Activated CD8-positive, alpha-beta memory T cell treated with anti-CD3 and anti-CD28 coated beads, Interleukin-2, amount 50 U/mL, for 24 hours (primary cell): ENCODE results near the gene NIPAL4.

Experiments
- DNase-seq: peaks from one replicate; pipeline ENCODE4 v3.0.0-alpha.2; 2020; ENCODE audit errors: extremely low read depth

Gene NIPAL4

DNA sequence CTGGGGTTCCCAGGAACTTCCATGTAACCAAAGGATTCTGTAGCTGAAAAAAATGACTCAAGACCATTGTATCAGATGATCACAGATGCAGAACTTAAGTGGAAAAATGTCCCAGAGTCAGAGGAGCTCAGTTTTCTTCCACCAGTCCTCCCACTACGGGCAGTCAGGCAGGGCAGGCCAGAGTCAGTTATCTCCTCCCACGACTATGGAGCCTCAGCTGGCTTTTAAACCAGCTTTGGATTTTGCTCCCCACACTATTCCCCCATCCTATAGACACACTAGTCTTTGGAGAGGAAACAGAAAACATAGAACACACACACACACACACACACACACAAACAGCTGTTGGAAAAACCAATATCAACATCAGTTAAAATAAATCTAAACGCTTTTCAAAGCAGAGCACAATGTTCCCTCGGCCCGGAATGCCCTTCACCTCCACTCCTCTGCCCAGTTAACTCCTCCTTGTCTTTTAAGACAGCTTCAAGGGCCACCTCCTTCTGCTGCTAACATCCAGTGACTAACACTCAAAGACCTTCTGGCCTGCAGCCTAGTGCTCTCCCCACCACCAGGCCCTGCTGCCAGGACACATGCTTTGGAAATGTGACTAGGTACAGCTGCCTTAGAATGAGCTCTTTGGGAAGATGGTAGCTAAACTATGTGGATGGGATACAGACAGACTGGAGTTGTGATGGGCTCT, 56.8 kb downstream of the NIPAL4 start:
- no peak for DNase-seq

DNA sequence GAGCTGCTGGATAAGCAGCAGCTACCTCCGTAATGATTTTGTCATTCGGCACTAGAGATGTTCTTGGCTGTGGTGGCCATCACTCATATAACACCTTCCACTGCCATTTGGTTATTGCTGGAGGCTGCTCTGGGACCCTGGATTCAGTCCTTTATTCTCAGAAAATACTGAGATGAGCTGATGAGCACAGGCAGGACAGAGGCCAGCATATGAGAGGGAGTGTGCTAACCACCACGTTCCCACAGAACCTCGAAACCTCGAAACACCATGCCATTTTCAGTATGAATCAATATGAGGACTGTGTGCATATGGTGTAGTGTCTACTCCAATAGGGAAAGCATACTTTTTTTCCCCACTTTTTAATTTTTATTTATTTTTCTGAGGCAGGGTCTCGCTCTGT, 59.0 kb downstream of the NIPAL4 start:
- no peak for DNase-seq

DNA sequence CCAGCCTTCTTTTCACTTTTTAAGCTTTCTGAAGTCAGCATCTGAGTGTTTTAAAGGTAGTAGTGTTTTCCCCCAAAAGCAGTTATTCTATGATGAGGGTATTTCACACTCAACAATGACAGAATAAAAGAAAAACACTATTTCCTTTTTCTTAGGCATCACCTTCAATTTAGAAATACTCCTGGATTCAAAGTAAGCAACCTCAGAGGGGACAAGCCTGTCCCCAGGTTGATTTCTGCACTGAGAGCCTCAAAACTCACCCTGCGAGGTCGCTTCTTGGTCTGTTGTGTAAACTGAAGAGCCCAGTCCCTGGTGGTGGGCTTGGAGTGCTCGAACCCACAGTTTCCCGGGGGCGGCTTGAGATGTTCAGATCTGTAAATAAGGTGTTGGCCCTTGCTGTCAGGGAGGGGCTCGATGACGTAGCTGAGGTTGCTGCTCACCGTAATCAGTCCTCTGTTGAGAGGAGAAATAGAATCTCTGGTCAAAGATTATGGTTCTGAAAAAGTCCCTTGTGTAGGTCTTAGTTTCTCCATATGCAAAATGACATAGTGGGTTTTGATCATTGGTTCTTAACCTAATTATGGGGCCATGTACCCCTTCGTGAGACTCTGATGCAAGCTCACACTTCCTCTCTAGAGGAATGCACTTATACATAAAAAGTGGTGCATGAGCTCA, 59.7 kb downstream of the NIPAL4 start:
- no peak for DNase-seq

DNA sequence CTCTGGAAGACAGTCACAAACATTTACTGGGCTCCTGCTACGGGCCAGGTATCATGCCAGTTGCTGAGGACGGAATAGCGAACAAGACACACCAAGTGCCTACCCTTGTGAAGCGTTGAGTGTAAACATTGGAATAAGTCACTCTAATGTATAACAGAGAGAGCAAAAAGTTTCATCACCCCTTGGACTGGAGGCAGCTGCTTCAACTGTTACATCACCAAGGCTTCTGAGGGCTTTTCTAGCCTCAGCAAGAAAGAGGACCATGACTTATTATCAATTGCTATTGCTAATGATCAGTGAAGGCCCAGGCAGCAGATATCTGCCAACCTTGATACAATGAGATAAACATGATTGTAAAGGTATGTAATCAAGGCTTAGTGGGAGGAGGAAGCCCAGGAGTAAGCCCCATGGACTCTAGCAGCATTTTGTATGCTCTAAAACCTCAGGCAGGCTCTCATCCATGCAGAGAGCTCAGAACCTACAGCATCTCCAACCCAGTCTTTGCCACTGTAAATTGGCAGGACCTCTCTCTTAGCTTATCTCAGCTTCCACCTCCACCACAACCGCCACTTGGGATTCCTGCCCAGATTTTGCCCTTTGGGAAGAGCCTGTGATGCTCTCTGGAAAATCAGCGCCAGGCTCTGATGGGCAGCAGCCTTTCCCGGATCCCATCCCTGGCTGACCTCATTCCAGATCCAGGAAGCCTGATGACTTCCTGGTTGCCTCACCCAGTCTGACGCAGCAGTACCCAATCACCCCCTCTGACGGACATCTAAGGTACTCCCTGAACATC, 61.1 kb downstream of the NIPAL4 start:
- DNase-seq: no peak

DNA sequence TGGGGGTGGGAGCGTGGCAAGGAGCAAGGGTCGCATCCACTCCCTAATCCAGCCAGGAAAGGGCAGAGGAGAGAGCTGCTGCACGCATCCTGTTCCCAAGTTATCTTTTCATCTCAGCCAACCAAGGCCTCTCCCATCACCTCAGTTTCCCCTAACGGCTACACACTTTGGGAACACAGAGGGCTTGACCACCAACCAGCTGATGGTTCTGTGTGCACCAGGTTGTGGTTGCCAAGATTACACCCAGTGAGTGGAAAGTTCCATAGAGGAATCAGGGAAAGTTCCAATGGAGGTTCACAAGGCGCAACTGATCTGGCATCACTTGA, 61.7 kb downstream of the NIPAL4 start:
- no peak for DNase-seq

DNA sequence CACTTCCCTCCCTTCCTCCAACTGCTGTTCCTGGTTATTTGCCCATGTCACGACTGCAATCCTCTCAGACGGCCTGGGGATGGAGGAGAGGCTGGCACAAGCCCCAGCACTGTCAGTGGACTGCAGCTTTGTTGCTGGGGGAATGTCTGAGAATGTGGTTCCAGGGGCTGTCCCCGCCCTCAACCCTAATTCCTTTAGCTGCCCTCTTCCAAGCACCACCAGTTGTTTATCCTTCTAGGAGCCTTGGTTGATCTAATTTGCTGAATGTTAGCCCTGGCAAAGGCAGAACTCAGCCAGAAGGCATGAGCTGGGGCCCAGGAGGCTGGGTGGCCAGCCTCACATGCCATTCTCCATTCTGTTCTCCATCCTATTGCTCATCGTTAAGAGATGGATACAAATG, 64.0 kb downstream of the NIPAL4 start:
- no peak for DNase-seq
